ENCODE measurements around the gene METAP2.

The METAP2 gene

GRCh38 chr12:95541436-95541835, 67.5 kb downstream of the METAP2 start:
- Histone ChIP-seq H3K9me3 (ENCODE audit: low read length) (no peaks in the 10 kb centered on the region), H3K79me2 (ENCODE audit: insufficient read depth, low read length) (no peaks in the 10 kb centered on the region), H3K27me3 (ENCODE audit: insufficient read depth, low read length) (no peaks in the 10 kb centered on the region), H3K4me2 (ENCODE audit: low read length) (no peak overlapping the region), H3K9ac (ENCODE audit: low read length) (no peak overlapping the region), H4K20me1 (ENCODE audit: insufficient read depth, low read length) (no peaks in the 10 kb centered on the region), H3F3A (ENCODE audit: insufficient read depth, low read length) (no peaks in the 10 kb centered on the region), H3K4me1 (ENCODE audit: insufficient read depth, low read length, severe bottlenecking) (no peaks in the 10 kb centered on the region), H3K27ac (ENCODE audit: low read depth, low read length, poor library complexity, severe bottlenecking) (no peak overlapping the region), H3K4me3 (ENCODE audit: low read depth, low read length, poor library complexity, severe bottlenecking) (no peak overlapping the region), H2AFZ (ENCODE audit: low read length) (no peak overlapping the region), H3K9me2 (ENCODE audit: low read depth, low read length) (no peaks in the 10 kb centered on the region), H3K36me3 (ENCODE audit: insufficient read depth, low read length) (no peaks in the 10 kb centered on the region)
- TF ChIP-seq CTCF (IDR thresholded peaks at IDR 0.05; ENCODE audit: low read length) (no peak), EZH2 (IDR thresholded peaks at IDR 0.05; ENCODE audit: borderline replicate concordance, low read length) (no peak)

GRCh38 chr12:95543305-95543704, 69.4 kb downstream of the METAP2 start:
- Histone ChIP-seq H3K27ac (ENCODE audit: low read depth, low read length, poor library complexity, severe bottlenecking) (no peak overlapping the region), H3K4me2 (ENCODE audit: low read length) (no peak overlapping the region)

GRCh38 chr12:95544756-95545155, 70.8 kb downstream of the METAP2 start:
- Histone ChIP-seq H3K9me3 (ENCODE audit: low read length) (peaks cover 7% of the 10 kb centered on the region; the same call in 1 of the 2 replicates), H3K4me2 (ENCODE audit: low read length) (no peak overlapping the region), H3K9ac (ENCODE audit: low read length) (no peak overlapping the region), H3K36me3 (ENCODE audit: insufficient read depth, low read length) (no peaks in the 10 kb centered on the region; the same call in 1 of the 2 replicates), H3F3A (ENCODE audit: insufficient read depth, low read length) (no peaks in the 10 kb centered on the region), H3K9me2 (ENCODE audit: low read depth, low read length) (no peaks in the 10 kb centered on the region), H3K4me3 (ENCODE audit: low read depth, low read length, poor library complexity, severe bottlenecking) (no peak overlapping the region), H3K4me1 (ENCODE audit: insufficient read depth, low read length, severe bottlenecking) (no peaks in the 10 kb centered on the region), H3K27ac (ENCODE audit: low read depth, low read length, poor library complexity, severe bottlenecking) (no peak overlapping the region), H3K27me3 (ENCODE audit: insufficient read depth, low read length) (peaks cover 14% of the 10 kb centered on the region; the same call in 1 of the 2 replicates), H2AFZ (ENCODE audit: low read length) (no peak overlapping the region), H4K20me1 (ENCODE audit: insufficient read depth, low read length) (no peaks in the 10 kb centered on the region), H3K79me2 (ENCODE audit: insufficient read depth, low read length) (no peaks in the 10 kb centered on the region)
- TF ChIP-seq EZH2 (IDR thresholded peaks at IDR 0.05; ENCODE audit: borderline replicate concordance, low read length) (no peak), CTCF (IDR thresholded peaks at IDR 0.05; ENCODE audit: low read length) (no peak)

More at GRCh38 chr12:95543305-95543704, 69.4 kb downstream of the METAP2 start:
- Histone ChIP-seq H3K36me3 (ENCODE audit: insufficient read depth, low read length) (no peaks in the 10 kb centered on the region; the same call in 1 of the 2 replicates), H4K20me1 (ENCODE audit: insufficient read depth, low read length) (no peaks in the 10 kb centered on the region), H3K79me2 (ENCODE audit: insufficient read depth, low read length) (no peaks in the 10 kb centered on the region), H3K9me2 (ENCODE audit: low read depth, low read length) (no peaks in the 10 kb centered on the region), H3K4me3 (ENCODE audit: low read depth, low read length, poor library complexity, severe bottlenecking) (no peak overlapping the region), H3K9me3 (ENCODE audit: low read length) (no peaks in the 10 kb centered on the region), H3K4me1 (ENCODE audit: insufficient read depth, low read length, severe bottlenecking) (no peaks in the 10 kb centered on the region), H3K9ac (ENCODE audit: low read length) (no peak overlapping the region), H3K27me3 (ENCODE audit: insufficient read depth, low read length) (peaks cover 4% of the 10 kb centered on the region; the same call in 1 of the 2 replicates), H3F3A (ENCODE audit: insufficient read depth, low read length) (no peaks in the 10 kb centered on the region), H2AFZ (ENCODE audit: low read length) (no peak overlapping the region)
- no peak for TF ChIP-seq EZH2 (IDR thresholded peaks at IDR 0.05; ENCODE audit: borderline replicate concordance, low read length)
- TF ChIP-seq CTCF (IDR thresholded peaks at IDR 0.05; ENCODE audit: low read length): no peak
